ENCODE measurements around the gene HOXB7.
A peak's percentile ranks its signal among the peaks of the same experiment; 100 is the strongest.

The HOXB7 gene

DNA sequence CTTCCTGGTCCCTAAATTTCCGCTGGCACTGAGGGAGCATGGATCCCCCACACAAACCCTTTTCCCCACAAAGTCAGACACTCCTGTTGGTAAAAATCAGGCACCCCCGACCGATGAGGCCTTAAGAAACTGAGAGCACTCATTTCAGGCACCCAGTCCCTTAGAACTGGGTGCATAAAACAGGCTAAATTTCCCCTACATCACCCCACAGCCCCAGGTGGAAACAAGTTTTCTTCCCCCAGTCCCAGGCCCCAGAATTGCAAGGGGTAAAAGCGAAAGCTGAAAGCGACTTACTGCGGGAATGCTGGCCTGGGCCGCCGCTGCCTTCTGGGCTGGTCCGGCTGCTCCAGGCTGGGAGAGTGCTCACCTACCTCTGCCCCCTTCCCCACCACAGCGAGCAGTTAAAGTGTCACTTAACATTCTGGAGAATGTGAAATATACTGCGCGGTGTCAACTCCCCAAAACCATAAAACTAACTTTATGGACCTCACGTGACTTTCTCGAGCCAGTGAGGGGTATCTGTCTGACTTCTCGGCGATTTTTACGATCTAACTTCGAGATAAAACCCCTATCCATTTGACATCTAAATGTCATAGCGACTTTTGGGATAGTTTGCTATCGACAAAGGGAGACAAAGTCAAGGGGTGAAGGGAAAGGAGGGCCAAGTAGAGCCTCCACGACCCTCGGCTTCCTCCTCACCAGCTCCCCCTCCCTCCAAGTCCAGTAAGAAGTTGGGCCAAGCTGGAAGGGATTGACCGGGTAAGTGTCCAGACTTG is 20.8 kb downstream of the HOXB7 start, which contains the start of gene HOXB3:
Gene HOXB3 (minus strand): TSS at position 411 of the 776 bp plus-strand sequence. CDS start 37,767 bp downstream, outside the sequence.
- peak within 1 kb of the TSS; percentile 89 for H3K4me3 ChIP-seq (ENCODE audit: low read depth, low read length)
- TF ChIP-seq, protein P1, sequence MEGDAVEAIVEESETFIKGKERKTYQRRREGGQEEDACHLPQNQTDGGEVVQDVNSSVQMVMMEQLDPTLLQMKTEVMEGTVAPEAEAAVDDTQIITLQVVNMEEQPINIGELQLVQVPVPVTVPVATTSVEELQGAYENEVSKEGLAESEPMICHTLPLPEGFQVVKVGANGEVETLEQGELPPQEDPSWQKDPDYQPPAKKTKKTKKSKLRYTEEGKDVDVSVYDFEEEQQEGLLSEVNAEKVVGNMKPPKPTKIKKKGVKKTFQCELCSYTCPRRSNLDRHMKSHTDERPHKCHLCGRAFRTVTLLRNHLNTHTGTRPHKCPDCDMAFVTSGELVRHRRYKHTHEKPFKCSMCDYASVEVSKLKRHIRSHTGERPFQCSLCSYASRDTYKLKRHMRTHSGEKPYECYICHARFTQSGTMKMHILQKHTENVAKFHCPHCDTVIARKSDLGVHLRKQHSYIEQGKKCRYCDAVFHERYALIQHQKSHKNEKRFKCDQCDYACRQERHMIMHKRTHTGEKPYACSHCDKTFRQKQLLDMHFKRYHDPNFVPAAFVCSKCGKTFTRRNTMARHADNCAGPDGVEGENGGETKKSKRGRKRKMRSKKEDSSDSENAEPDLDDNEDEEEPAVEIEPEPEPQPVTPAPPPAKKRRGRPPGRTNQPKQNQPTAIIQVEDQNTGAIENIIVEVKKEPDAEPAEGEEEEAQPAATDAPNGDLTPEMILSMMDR (IDR thresholded peaks at IDR 0.05; ENCODE audit: low read depth, low read length) = no peak

DNA sequence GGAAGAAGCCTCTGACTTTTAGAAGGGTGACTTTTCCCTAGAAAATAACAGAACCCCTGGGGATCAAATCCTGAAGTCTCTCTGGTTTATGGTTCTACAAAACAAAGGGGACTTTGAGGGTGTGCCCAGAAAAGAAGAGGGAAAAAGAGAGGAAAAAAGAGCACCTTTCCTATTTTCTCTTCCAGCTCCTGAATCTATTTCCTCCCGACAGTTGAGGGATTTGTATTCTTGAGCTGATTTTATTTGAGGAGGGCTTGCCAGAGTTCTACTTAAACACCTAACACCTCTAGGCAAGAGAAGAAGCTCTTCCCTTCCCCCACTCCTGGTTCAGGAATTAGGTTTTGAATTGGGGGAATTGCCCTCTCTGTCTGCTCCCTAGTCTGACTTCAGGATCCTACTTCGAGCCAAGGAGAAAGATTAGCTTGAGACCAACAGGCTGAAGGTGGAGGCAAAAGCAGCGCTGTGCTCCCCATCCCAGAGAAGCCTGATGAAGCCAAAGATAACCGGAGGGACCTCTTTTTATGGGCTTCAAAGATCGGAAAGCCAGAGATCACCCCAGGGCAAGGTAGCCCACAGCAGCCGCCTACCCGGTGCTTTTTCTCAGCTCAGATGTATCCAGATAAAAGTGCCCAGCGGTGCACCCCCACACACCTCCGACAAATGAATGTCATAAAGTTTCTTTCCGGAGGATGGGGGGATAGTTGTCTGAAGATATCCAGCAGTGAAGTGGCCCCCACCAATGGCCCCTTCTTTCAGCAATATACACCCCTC is 21.6 kb downstream of the HOXB7 start:
- peak overlapping the region; percentile 89 for H3K4me3 ChIP-seq (ENCODE audit: low read depth, low read length)
- TF ChIP-seq, protein P1 (IDR thresholded peaks at IDR 0.05; ENCODE audit: low read depth, low read length) = no peak

DNA sequence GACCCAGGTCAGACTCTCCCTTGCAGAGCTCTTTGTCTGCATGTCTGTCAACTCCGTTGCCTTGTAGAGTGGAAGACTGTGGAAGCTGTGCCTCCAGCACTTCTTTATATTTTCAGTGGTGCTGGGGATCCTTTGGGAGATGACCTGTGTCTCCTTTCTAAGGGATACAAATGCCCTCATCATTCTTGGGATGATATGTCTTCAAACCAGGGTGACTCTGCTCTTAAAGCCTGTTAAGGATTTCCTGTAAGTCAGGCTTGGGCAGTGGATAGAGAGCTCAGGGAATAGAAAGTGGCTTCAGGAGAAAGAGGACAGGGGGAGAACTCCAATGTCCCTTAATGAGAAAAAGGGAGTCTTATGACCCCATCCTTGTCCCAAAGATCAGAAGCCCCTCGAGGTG is 22.3 kb downstream of the HOXB7 start:
- TF ChIP-seq, protein P1 (IDR thresholded peaks at IDR 0.05; ENCODE audit: low read depth, low read length) = no peak

DNA sequence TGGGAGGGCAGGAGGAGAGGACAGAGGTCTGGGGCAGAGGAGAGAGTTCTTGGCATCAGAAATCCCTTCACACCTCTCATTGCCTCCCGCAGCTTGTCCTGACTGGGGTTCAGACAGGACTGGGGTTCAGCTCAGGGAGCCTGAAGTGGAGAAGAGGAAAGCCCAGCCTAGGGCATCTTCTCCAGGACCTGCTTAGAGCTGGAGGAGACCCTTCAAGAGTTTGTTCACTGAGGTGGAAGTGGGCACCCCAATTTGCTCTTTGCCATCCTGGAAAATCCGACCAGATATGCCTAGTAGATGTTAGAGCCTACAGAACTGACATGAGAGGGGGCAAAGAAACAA is 22.8 kb downstream of the HOXB7 start:
- TF ChIP-seq, protein P1 (IDR thresholded peaks at IDR 0.05; ENCODE audit: low read depth, low read length) = no peak
- peak overlapping the region; percentile 89 for H3K4me3 ChIP-seq (ENCODE audit: low read depth, low read length)

More for the DNA sequence above, 22.3 kb downstream of the HOXB7 start:
- H3K4me3 ChIP-seq (ENCODE audit: low read depth, low read length) = peak overlapping the region; percentile 89

DNA sequence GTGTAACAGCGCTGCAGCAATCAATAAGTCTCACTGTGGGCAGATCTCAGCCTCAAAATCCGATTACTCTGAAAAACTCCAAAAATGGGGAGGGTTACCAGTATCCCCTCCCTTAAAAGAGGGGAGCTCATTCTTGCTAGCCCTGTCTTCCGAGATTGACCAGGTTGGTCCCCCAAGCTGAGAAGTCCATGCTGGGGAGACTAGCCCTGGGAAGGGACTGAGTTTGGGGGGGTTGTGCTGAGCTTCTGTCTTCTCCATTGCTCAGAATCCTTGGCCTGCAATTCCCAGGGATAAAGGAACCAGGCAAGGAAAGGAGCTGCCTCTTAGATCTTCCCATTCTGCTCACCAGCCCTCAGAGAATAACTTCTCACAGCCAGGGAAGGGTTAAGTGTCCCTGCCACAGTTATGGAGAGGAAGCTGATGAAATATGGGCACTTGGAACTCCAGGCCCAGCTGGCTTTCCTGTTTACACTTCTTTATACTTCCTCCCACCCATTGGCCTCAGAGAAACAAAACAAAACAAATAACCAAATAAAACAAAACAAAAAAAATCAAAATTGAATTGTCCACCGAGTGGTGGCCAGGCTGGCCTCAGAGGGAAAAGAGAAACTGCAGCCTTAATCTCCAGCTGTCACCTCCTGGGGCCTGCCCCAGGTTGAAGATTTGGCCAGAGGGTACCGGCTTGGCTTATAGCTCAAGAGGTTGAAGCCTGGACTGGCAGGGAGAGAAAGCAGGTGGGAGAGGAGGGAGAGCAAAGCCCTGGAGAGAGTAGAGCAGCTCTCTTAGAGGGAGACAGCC is 23.3 kb downstream of the HOXB7 start:
- peak overlapping the region; percentile 89 for H3K4me3 ChIP-seq (ENCODE audit: low read depth, low read length)
- TF ChIP-seq, protein P1 (IDR thresholded peaks at IDR 0.05; ENCODE audit: low read depth, low read length) = no peak

DNA sequence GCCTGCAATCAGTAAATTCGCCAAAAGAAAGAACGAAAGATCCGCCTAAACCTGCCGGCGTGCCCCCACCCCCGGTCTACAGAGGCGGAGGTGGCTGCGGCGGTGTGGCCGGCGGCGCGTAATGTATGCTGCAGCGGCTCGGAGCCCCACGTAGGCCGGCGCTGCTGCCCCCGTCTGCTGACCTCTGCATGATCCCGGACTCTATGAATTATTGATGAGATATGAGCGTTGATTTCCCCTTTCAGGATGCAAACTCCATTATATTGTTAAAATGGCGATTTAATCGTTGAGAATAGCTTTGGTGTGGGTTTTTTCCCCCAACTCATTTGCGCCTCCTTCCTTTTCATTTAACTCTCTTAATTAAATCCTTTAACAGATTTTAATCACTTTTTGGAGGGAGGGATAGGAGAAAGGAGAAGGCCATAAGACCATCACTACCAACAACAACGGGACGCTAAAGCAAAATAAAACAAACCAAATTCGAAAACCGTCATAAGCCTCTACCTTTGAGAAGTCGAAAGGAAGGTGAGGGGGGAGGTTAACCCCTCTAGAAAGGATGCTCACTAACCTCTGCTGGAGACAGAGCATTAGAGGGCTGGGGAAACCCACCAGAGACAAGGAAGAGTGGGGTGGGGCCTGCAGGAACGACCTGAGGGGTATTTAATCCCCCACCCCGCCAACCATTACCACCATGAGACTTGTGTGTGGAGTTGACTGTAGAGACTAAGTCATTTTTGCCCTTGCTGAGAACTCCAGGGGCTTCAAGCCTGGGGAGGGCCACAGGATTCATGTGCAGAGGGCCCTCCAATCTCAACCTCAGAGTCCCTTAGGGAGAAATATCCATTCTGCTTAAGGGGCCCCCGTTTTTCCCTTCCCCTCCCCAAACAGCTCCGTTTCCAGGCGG is 24.2 kb downstream of the HOXB7 start:
- H3K4me3 ChIP-seq (ENCODE audit: low read depth, low read length) = peak overlapping the region; percentile 89
- TF ChIP-seq, protein P1 (IDR thresholded peaks at IDR 0.05; ENCODE audit: low read depth, low read length) = no peak
